ENCODE data around the gene CCND2.
A peak's percentile ranks its signal among the peaks of the same experiment; 100 is the strongest.

CCND2 gene

GRCh38 chr12:4272424-4273272 lies 914 bp upstream of the CCND2 start:
- no peak for DNase-seq (ENCODE audit: insufficient read length, low spot score)
- no peak for FAIRE-seq
- no peak for TF ChIP-seq CTCF (IDR thresholded peaks at IDR 0.05; ENCODE audit: insufficient read depth, missing control alignments)

DNA sequence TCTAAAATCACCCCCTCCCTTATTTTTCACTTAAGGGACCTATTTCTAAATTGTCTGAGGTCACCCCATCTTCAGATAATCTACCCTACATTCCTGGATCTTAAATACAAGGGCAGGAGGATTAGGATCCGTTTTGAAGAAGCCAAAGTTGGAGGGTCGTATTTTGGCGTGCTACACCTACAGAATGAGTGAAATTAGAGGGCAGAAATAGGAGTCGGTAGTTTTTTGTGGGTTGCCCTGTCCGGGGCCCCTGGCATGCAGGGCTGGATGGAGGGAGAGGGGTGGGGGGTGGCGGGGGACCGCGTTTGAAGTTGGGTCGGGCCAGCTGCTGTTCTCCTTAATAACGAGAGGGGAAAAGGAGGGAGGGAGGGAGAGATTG lies 300 bp upstream of the CCND2 start:
- TF ChIP-seq CTCF (IDR thresholded peaks at IDR 0.05; ENCODE audit: insufficient read depth, missing control alignments), result no peak
- FAIRE-seq (no peak), DNase-seq (ENCODE audit: insufficient read length, low spot score) (no peak)

GRCh38 chr12:4274396-4275015 lies 944 bp downstream of the CCND2 start:
- no peak for TF ChIP-seq CTCF (IDR thresholded peaks at IDR 0.05; ENCODE audit: insufficient read depth, missing control alignments)
- DNase-seq (ENCODE audit: insufficient read length, low spot score), result no peak
- FAIRE-seq, result no peak

DNA sequence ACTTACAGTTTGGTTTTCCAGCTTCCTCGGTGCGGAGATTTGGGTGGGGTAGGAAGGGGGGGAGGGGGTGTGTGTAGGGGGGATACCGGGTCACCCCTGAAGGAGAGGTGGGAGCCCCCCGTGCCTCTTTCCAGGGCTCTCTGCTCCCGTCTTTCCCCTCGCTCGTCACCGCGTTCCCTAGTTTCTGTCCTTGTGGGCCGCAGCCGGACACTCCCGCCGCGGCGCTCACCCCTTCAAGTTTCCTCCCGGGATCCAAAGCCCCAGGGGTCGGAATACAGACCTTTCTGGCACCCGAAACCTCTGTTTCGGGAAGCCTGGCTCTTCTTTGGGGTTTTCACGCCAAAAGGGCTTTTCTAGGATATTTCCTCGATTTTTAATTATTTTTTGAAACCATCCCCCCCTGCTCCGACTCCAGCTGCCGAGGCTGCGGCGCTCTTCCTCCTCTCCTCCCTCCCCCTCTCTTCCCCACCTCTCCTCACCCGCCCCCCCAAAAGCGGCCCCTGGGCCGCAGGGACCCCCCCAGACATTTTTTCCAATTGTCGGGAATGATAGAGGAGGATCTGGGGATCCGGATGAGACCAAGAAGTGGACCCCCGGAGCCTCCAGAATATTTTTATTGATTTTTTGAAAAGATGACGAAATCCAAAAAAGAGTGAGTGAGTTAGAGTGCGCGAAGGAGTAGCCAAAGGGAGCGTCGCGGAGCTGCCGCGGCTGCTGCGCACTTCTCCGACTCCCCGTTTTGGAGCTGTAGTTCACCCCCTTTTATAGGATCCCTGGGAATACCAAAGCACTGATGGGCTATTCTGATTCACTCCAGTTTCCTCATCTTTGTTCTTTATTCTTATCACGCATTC lies 1.7 kb downstream of the CCND2 start:
- DNase-seq (ENCODE audit: insufficient read length, low spot score), result no peak
- no peak for TF ChIP-seq CTCF (IDR thresholded peaks at IDR 0.05; ENCODE audit: insufficient read depth, missing control alignments)
- no peak for FAIRE-seq

DNA sequence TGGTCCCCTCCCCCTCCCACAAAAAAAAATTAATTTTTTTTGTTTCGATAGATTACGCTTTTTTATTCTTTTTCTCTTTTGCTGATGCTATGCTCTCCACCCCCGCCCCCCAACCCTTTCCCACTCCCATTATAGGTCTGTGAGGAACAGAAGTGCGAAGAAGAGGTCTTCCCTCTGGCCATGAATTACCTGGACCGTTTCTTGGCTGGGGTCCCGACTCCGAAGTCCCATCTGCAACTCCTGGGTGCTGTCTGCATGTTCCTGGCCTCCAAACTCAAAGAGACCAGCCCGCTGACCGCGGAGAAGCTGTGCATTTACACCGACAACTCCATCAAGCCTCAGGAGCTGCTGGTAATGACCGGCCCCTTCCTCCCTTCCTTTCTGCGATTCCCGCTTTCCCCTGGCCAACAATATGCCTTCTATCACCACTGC lies 2.3 kb downstream of the CCND2 start:
- TF ChIP-seq CTCF (IDR thresholded peaks at IDR 0.05; ENCODE audit: insufficient read depth, missing control alignments), result no peak
- FAIRE-seq (no peak), DNase-seq (ENCODE audit: insufficient read length, low spot score) (no peak)

DNA sequence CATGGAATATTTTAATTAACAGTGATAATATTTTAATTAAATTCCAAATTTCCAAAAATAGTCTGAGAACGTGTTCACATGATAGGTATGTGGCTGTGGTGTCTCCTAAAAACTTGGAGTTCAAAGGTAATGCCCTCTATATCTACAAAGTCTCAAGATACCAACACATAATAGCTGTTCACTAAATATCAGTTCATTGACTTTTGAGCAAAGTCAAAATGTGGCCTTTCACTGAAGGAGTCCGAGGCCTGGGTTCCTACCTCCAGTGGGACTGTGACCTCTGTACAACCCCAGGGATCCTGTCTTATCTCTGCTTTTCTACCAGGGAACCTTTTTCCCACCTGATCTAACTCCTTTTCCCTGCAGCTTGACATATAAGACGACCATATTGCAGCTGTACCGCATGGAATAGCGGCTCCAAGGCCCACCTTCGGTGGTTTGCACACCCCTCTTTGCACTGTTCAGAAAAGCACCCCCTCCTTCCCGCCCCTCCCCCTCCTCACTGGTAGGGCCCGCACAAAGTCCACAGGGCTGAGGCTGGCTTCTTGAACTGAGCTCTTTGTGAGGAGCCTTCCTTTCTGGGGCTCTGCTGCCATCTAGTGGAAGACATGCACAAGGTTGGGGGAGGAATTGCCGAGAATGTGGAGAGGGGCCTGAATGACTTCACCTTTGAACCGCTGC lies 3.1 kb downstream of the CCND2 start:
- no peak for FAIRE-seq
- no peak for DNase-seq (ENCODE audit: insufficient read length, low spot score)
- TF ChIP-seq CTCF (IDR thresholded peaks at IDR 0.05; ENCODE audit: insufficient read depth, missing control alignments), result peak; percentile 95
